Measurements from ENCODE around the gene UBE3A. TPM values are rescaled to one million over a fixed set of nuclear protein-coding genes. Genes with fewer than 3 reads are reported as not detected.
"Not testable (repeated sequence)": the region's sequence is repeated elsewhere in the genome, so short reads cannot be mapped to it uniquely, and the experiment has no call there.

Gene UBE3A
- total and polyA plus RNA-seq, 5 experiments from 2014 or later: 106 to 146 (median 117) TPM

DNA sequence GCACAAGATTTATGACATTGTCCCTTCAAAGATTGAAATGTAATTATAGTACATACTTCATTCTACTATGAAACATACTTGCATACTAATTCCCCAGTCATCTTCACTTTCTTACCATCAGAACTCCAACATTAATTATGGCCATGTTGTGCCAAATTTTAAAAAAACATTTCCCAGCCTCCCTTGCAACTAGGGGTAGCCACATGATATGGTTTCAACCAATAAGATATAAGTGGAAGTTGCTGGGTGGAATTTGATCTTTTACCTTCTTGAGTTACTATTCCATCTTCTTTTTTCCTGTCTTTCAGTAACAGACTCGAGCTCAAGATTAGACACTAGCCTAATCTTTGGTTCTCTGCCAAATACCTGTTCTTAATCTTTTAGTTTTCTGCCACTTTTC lies 25.6 kb upstream of the UBE3A start:
- no peak overlapping the region for H3K4me3 Mint-ChIP-seq
- H3K9me3 Mint-ChIP-seq: peaks cover 0 to 24% (median 12%) of the 10 kb centered on the region in 9 donors
- POLR2A ChIA-PET: no interaction called here
- no peak overlapping the region for H3K27ac Mint-ChIP-seq
- peaks cover 0 to 1% (median 0%) of the 10 kb centered on the region in 4 donors for H3K4me1 Mint-ChIP-seq
- ATAC-seq (no peak), DNase-seq (no peak)
- H3K27me3 Mint-ChIP-seq: peaks cover 8 to 31% (median 10%) of the 10 kb centered on the region in 5 donors
- peaks cover 0 to 6% (median 6%) of the 10 kb centered on the region in 3 donors for H3K36me3 Mint-ChIP-seq

DNA sequence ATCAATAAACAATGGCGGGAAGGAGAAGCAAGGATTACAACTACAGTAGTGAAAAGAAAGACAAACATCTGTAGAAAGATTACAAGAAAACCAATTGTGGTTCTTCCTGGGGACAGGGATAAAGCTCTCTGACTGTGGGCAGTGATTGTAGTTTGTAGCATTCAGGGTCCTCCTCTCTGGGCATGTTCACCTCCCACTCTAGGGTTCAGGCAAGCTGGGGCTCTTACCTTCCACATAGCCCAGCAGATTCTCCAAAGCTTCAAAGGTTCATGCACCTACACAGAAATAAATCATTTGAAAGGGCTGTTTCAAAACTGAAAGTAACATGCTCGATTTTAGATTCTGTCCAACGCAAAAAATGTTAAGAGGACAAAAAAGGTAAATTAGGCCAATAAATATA lies 17.4 kb upstream of the UBE3A start:
- POLR2A ChIA-PET: no interaction called here
- Mint-ChIP-seq H3K27me3 (no peaks in the 10 kb centered on the region), H3K4me3 (no peak overlapping the region), H3K9me3 (peaks cover 0 to 28% (median 9%) of the 10 kb centered on the region in 9 donors), H3K36me3 (peaks cover 0 to 4% (median 2%) of the 10 kb centered on the region in 3 donors), H3K27ac (no peak overlapping the region), H3K4me1 (no peaks in the 10 kb centered on the region)
- DNase-seq (no peak), ATAC-seq (no peak)

DNA sequence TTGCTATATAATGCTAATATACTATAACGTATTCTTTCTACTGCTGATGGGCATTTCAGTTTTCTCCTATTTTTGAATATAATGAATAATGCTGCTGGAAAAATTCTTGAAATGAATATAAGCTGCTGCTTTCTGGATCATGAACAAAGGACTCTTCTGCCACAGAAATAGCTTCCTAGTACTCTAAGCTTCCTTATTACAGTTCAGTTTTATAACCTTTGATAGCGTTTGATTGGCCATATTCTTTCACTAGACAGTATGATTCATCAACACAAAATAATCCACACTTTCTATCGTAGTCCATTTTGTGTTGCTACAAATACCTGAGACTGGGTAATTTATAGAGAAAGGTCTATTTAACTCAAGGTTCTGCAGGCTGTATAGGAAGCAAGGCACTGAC lies 16.4 kb upstream of the UBE3A start:
- Mint-ChIP-seq H3K27ac (no peak overlapping the region), H3K27me3 (peaks cover 0 to 3% (median 0%) of the 10 kb centered on the region in 5 donors), H3K4me1 (no peaks in the 10 kb centered on the region), H3K36me3 (peaks cover 0 to 10% (median 10%) of the 10 kb centered on the region in 3 donors), H3K4me3 (no peak overlapping the region), H3K9me3 (peaks cover 0 to 37% (median 13%) of the 10 kb centered on the region in 9 donors)
- POLR2A ChIA-PET: no interaction called here
- no peak for DNase-seq
- no peak for ATAC-seq

DNA sequence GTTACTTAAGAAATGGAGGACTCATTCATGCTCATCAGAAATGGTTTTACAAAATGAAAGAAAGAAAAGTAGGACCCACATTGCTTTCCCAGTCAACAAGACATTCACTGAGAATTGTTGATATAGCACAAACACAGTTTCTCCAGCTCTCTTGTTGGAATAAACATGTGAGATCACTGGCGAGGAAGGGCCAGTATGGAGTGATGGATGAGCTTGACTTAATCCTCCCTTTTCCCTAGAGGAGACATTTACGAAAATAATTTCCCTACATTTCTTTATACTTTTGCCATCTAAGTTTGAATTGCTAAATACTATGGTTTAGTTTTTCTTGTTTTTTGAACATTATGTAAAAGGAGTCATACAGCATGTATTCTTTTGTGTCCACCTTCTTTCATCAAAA lies 15.9 kb upstream of the UBE3A start:
- Mint-ChIP-seq H3K27me3 (peaks cover 0 to 4% (median 0%) of the 10 kb centered on the region in 5 donors), H3K4me1 (no peaks in the 10 kb centered on the region), H3K4me3 (no peak overlapping the region), H3K36me3 (peaks cover 0 to 15% (median 14%) of the 10 kb centered on the region in 3 donors), H3K9me3 (peaks cover 0 to 42% (median 17%) of the 10 kb centered on the region in 9 donors), H3K27ac (no peak overlapping the region)
- no peak for ATAC-seq
- POLR2A ChIA-PET: no interaction called here
- DNase-seq: no peak

DNA sequence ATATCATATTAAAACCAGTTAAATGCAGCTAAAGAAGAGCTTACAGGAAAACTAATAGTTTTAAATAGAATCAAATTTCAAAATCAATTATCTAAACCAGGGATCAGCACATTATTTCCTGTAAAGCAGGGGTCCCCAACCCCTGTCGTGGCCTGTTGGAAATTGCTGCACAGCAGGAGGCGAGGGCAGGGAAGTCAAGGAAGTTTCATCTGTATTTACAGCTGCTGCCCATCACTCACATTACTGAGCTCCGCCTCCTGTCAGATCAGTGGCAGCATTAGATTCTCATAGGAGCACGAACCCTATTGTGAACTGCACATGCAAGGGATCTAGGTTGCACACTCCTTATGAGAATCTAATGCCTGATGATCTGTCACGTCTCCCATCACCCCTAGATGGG lies 14.4 kb upstream of the UBE3A start:
- H3K4me3 Mint-ChIP-seq, POLR2A ChIA-PET: not testable (repeated sequence)

DNA sequence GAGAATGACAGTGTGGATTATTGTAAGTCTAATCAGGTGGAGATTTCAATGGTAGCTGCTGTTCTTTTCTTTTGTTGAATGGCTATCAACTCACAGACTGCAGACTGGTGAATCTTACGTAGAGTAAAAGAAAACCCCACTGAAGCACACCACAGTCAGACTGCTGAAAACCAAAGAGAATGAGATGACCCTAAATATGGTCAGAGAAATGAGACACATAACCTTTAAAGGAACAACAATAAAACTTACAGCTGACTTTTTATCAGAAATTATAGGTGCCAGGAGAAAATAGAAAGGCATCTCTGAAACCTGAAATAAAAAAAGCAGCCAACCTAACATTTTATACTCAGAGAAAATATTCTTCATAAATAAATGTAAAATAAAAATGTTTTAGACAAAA lies 12.7 kb upstream of the UBE3A start:
- ATAC-seq: no peak
- peaks cover 0 to 53% (median 15%) of the 10 kb centered on the region in 9 donors for H3K9me3 Mint-ChIP-seq
- DNase-seq: no peak
- H3K36me3 Mint-ChIP-seq: peaks cover 0 to 24% (median 16%) of the 10 kb centered on the region in 3 donors
- no peaks in the 10 kb centered on the region for H3K4me1 Mint-ChIP-seq
- POLR2A ChIA-PET: no interaction called here
- H3K27ac Mint-ChIP-seq: peak overlapping the region in 1 of 10 donors; percentile 68
- H3K4me3 Mint-ChIP-seq: no peak overlapping the region
- peaks cover 0 to 14% (median 9%) of the 10 kb centered on the region in 5 donors for H3K27me3 Mint-ChIP-seq

More for the DNA sequence above, 14.4 kb upstream of the UBE3A start:
- H3K27ac Mint-ChIP-seq, DNase-seq, ATAC-seq, H3K27me3 Mint-ChIP-seq, H3K4me1 Mint-ChIP-seq: not testable (repeated sequence)
- H3K9me3 Mint-ChIP-seq: peaks cover 0 to 42% (median 17%) of the 10 kb centered on the region in 9 donors
- peaks cover 0 to 16% (median 15%) of the 10 kb centered on the region in 3 donors for H3K36me3 Mint-ChIP-seq

DNA sequence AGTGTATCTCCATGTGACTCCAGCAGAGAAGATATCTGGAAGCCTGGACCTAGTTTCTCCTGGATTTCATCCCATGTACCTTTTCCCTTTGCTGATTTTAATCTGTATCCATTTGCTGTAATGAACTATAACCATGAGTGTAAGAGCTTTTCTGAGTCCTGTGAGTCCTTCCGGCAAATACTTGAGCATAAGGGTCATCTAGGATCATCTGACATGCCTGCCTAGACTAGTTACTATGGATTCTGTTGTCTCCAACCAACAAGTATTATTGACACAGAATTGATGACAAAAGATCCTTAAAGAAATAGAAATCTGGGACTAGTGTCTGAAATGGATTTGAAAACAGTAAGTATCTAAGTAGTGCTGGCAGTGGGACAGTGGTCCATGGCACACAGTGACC lies 11.3 kb upstream of the UBE3A start:
- Mint-ChIP-seq H3K27ac (no peak overlapping the region), H3K4me3 (no peak overlapping the region), H3K4me1 (no peaks in the 10 kb centered on the region), H3K36me3 (peaks cover 0 to 24% (median 24%) of the 10 kb centered on the region in 3 donors), H3K27me3 (peaks cover 0 to 20% (median 10%) of the 10 kb centered on the region in 5 donors), H3K9me3 (peaks cover 0 to 53% (median 15%) of the 10 kb centered on the region in 9 donors)
- DNase-seq (no peak), ATAC-seq (no peak)
- POLR2A ChIA-PET: no interaction called here

DNA sequence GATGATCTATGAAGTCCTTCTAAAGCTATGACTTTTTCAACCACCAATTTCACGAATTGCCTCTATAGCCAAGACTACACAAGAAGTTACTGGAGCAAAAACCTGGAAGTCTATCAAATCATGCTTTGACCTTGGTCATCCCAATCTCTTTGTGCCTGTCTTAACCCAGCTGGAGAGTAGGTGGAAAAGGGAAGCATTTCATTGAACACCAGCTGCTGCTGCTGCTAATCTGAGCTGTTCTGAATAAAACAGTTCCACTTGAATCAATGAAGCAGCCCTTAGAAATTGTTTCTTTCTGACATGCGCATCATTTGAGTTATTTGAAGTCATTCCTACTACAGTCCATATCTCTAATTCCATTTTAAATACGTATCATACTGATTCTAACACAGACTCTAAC lies 7.3 kb upstream of the UBE3A start:
- DNase-seq: no peak
- H3K36me3 Mint-ChIP-seq: peaks cover 0 to 26% (median 24%) of the 10 kb centered on the region in 3 donors
- no peak overlapping the region for H3K27ac Mint-ChIP-seq
- H3K4me1 Mint-ChIP-seq: no peaks in the 10 kb centered on the region
- H3K9me3 Mint-ChIP-seq: peaks cover 0 to 24% (median 11%) of the 10 kb centered on the region in 9 donors
- ATAC-seq: no peak
- no peak overlapping the region for H3K4me3 Mint-ChIP-seq
- POLR2A ChIA-PET: no interaction called here
- H3K27me3 Mint-ChIP-seq: peaks cover 0 to 32% (median 14%) of the 10 kb centered on the region in 5 donors

DNA sequence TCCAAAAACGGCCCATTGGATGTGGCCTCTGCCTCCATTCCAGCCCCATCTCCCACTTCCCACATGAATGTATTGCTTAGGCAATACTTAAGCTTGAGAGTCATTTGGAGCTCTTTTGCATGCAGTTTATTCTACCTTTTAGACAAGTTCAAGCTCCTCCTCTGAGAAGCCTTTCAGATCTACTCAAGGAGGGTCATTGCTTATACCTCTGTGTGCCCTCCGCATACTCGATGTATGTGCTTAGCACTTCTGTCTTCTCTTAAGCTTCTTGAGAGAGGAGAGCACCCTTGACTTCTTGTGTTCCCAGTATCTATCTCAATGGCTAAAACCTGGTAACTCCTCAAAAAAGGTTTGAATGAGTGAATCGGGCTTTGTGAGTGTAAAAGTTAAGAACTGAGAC lies 6.6 kb upstream of the UBE3A start:
- H3K36me3 Mint-ChIP-seq: peaks cover 0 to 21% (median 20%) of the 10 kb centered on the region in 3 donors
- peaks cover 0 to 17% (median 9%) of the 10 kb centered on the region in 9 donors for H3K9me3 Mint-ChIP-seq
- POLR2A ChIA-PET: no interaction called here
- ATAC-seq (no peak), DNase-seq (no peak)
- H3K27ac Mint-ChIP-seq: no peak overlapping the region
- H3K4me1 Mint-ChIP-seq: peaks cover 0 to 1% (median 0%) of the 10 kb centered on the region in 4 donors
- peaks cover 0 to 32% (median 14%) of the 10 kb centered on the region in 5 donors for H3K27me3 Mint-ChIP-seq
- no peak overlapping the region for H3K4me3 Mint-ChIP-seq

DNA sequence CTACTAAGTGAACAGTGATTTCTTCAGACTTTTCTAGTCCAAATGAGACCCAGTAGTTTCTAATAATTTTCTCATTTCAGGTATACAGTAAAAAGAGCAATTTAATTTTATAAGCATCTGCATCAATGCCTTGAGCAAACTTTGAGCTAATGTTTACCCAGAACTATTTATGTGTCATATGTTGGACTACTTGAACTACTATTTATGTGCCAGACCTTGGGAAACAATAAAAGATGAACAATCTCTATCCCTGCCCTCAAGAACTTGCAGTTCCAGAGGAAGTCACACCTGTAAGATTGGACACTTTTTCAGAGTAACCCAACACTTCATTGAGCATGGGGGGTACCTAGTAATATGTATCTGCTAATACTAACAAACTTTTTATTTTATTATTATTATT lies 2.3 kb upstream of the UBE3A start:
- Mint-ChIP-seq H3K36me3 (peaks cover 0 to 9% (median 5%) of the 10 kb centered on the region in 3 donors), H3K9me3 (peaks cover 0 to 9% (median 0%) of the 10 kb centered on the region in 9 donors), H3K27ac (no peak overlapping the region), H3K4me1 (peaks cover 6 to 24% (median 22%) of the 10 kb centered on the region in 4 donors), H3K4me3 (peak overlapping the region in 3 of 10 donors; percentile 11 to 21 (median 20)), H3K27me3 (peaks cover 0 to 18% (median 5%) of the 10 kb centered on the region in 5 donors)
- DNase-seq (no peak), ATAC-seq (no peak)
- POLR2A ChIA-PET: interaction anchor here (2.0 kb wide), 1 partner anchor 485 kb away, joined by 6 read pairs; no protein-coding TSS in a partner anchor

DNA sequence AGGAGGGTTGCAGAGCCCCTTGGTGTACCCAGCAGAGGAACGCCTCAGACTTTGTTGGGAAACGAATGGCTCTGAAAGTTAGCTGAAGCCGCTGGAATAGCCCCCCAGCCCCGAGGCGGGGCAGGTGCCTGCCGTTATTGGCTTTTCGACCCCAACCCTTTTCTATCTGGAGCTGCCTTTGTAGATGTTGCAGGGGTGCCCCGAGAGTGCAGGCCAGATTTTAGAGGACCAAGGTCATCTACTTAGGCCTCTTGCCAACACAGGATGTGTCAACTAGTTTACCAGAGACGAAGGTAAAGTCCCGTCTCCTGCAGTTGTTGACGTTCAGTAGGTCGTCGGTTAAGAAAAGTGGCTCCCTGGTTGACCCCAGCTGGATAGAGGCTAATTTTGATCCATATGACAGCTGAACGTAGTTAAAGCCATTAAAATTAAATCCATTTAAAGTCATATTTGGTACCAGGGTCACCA lies 579 bp upstream of the UBE3A start:
- Mint-ChIP-seq H3K4me1 (peaks cover 18 to 41% (median 38%) of the 10 kb centered on the region in 4 donors), H3K27ac (peak overlapping the region; percentile 76 to 95 (median 92)), H3K4me3 (peak overlapping the region; percentile 82 to 92 (median 85)), H3K27me3 (peaks cover 0 to 4% (median 1%) of the 10 kb centered on the region in 5 donors), H3K9me3 (peaks cover 0 to 5% (median 0%) of the 10 kb centered on the region in 9 donors), H3K36me3 (peaks cover 2 to 8% (median 3%) of the 10 kb centered on the region in 3 donors)
- ATAC-seq: peak in 1 of 2 donors; percentile 2
- POLR2A ChIA-PET: interaction anchor here (0.7 to 2.0 kb wide), 5 partner anchors 420 to 671 kb away, joined by 3 to 6 read pairs (median 3); no protein-coding TSS in a partner anchor
- DNase-seq: peak in 2 of 10 donors; percentile 9 to 10

DNA sequence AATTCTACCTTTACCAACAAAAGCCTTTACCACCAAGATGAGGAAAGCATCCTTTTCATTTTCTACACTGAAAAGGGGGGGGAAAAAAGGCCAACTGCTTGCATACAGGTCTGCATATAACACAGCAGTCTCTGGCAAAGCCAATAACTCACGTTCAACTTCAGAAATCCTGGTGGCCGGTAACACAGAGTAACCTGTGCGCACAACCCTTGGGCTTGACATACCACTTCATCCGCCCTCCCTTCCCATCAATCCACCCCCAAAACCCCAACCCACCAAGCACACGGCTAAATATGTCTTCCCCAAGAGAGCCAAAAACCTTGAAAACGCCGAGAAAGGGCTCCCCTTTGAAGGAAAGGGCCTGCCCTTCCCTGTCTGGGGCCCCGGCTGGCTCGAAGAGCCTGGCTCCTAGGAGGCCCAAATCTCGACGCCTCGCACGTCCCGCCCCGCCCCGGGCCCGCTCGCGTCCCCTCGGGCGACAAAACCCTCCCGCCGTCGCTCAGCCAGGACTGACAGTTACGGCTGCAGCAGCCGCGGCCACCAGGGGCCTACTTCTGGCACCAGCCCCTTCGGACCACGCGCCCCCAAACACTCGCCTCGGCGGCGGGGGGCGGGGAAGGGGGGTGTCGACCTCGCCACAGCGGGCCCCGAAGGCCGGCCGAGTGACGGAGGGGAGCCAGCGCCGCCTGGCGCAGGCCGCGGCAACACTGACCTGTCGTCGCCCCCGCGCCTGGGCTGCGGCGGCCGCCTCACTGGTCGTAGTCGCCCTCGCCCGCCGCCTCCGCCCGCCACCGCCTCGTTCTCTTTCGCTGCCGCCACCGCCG lies 835 bp downstream of the UBE3A start:
- H3K36me3 Mint-ChIP-seq: peaks cover 0 to 6% (median 6%) of the 10 kb centered on the region in 3 donors
- H3K27me3 Mint-ChIP-seq: no peaks in the 10 kb centered on the region
- peak; percentile 15 to 21 for ATAC-seq
- DNase-seq: peak in 8 of 10 donors; percentile 18 to 71 (median 44)
- peak overlapping the region; percentile 76 to 96 (median 92) for H3K27ac Mint-ChIP-seq
- H3K9me3 Mint-ChIP-seq: peaks cover 0 to 5% (median 0%) of the 10 kb centered on the region in 9 donors
- POLR2A ChIA-PET: interaction anchor here (0.6 kb wide), 1 partner anchor 482 kb away, joined by 3 read pairs; no protein-coding TSS in a partner anchor
- H3K4me1 Mint-ChIP-seq: peaks cover 18 to 51% (median 45%) of the 10 kb centered on the region in 4 donors
- H3K4me3 Mint-ChIP-seq: peak overlapping the region; percentile 84 to 95 (median 92)

DNA sequence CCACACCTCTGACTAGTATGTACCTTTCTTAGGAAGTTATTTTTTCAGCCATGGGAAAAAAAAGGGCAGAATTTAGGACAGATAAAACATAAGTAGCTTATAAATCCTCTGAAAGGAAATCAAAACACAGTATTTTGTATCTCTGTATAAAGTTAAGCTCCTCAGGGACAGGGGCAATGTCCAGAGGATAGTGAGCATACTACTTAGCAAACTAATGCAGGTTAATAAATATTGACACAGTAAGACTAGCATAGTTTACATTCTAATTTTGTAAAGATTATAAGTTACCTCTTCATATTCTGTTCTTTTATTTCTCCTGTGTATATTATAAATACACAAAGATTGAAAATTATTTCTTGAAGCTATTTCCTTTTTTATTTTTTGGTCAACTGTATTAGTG lies 2.1 kb downstream of the UBE3A start:
- POLR2A ChIA-PET: no interaction called here
- H3K9me3 Mint-ChIP-seq: peaks cover 0 to 2% (median 0%) of the 10 kb centered on the region in 9 donors

More for the DNA sequence above, 2.1 kb downstream of the UBE3A start:
- ATAC-seq (no peak), DNase-seq (no peak)
- H3K4me1 Mint-ChIP-seq: peaks cover 25 to 63% (median 57%) of the 10 kb centered on the region in 4 donors
- peaks cover 0 to 12% (median 6%) of the 10 kb centered on the region in 3 donors for H3K36me3 Mint-ChIP-seq
- no peak overlapping the region for H3K27ac Mint-ChIP-seq
- peak overlapping the region; percentile 4 to 95 (median 92) for H3K4me3 Mint-ChIP-seq
- no peaks in the 10 kb centered on the region for H3K27me3 Mint-ChIP-seq
